ENCODE measurements around the gene ANOS1.
"Not testable (repeated sequence)": the region's sequence is repeated elsewhere in the genome, so short reads cannot be mapped to it uniquely, and the experiment has no call there.

Gene ANOS1

GRCh38 chrX:8607326-8607725 lies 124.6 kb downstream of the ANOS1 start:
- DNase-seq = no peak

- no peak for DNase-seq
Measured at GRCh38 chrX:8604131-8604530, 127.8 kb downstream of the ANOS1 start.

- peak; percentile 84 to 95 for DNase-seq
Measured at GRCh38 chrX:8591501-8591900, 140.4 kb downstream of the ANOS1 start.

GRCh38 chrX:8586953-8587352 lies 145.0 kb downstream of the ANOS1 start:
- peak; percentile 62 to 78 for DNase-seq

- DNase-seq = peak; percentile 24 to 61
Measured at GRCh38 chrX:8579602-8580001, 152.3 kb downstream of the ANOS1 start.

GRCh38 chrX:8576821-8577220 lies 155.1 kb downstream of the ANOS1 start:
- DNase-seq = no peak

- no peak for DNase-seq
Measured at GRCh38 chrX:8565729-8566128, 166.2 kb downstream of the ANOS1 start.

GRCh38 chrX:8548446-8548845 lies 183.5 kb downstream of the ANOS1 start:
- no peak for DNase-seq

- no peak for DNase-seq
Measured at GRCh38 chrX:8546715-8547114, 185.2 kb downstream of the ANOS1 start.

- no peak for DNase-seq
Measured at GRCh38 chrX:8520791-8521190, 211.1 kb downstream of the ANOS1 start.

GRCh38 chrX:8520178-8520577 lies 211.8 kb downstream of the ANOS1 start:
- no peak for DNase-seq

GRCh38 chrX:8504451-8504850 lies 227.5 kb downstream of the ANOS1 start:
- DNase-seq = no peak

- not testable (repeated sequence) for DNase-seq
Measured at GRCh38 chrX:8502101-8502500, 229.8 kb downstream of the ANOS1 start.

- no peak for DNase-seq
Measured at GRCh38 chrX:8500203-8500602, 231.7 kb downstream of the ANOS1 start.

- DNase-seq = not testable (repeated sequence)
Measured at GRCh38 chrX:8495036-8495435, 236.9 kb downstream of the ANOS1 start.

- DNase-seq = no peak
Measured at GRCh38 chrX:8484360-8484949, 247.5 kb downstream of the ANOS1 start.
